Mammary epithelial cell (primary cell): ENCODE measurements around the gene RNU7-1.

ENCODE experiments used
- CTCF ChIP-seq, 2 donors: IDR thresholded peaks in 1 of 2; conservative IDR thresholded peaks in 1 of 2; 2 replicates each; pipeline ENCODE4 v1.5.1; 2011 to 2012; ENCODE audit warnings: inconsistent platforms in 2 of 2, low read length in 2 of 2, mild to moderate bottlenecking in 2 of 2, control low read depth in 1 of 2, low read depth in 1 of 2; ENCODE audit not compliant: insufficient read depth in 1 of 2; ENCODE audit errors: extremely low read depth in 1 of 2
- EZH2 ChIP-seq: IDR thresholded peaks from 2 replicates; pipeline ENCODE4 v1.6.1; 2012; ENCODE audit warnings: low read length, inconsistent platforms, borderline replicate concordance

- TF ChIP-seq CTCF (conservative IDR thresholded peaks at IDR 0.05 in 1 of 2, IDR thresholded peaks at IDR 0.05 in 1 of 2; ENCODE audit: extremely low read depth in 1 of 2, insufficient read depth in 1 of 2, low read depth in 1 of 2, low read length in 2 of 2) (no peak), EZH2 (no peak)
Observed at GRCh38 chr12:6956021-6956727, 12.6 kb downstream of the RNU7-1 start.
